MM.1S (cell line): Measurements from ENCODE around the gene MS4A18.

Source experiments
- CTCF ChIP-seq: fragments of 300-600 bp; sonication (generic); IDR thresholded peaks from 2 replicates; pipeline ENCODE4 v1.5.1; 2016; ENCODE audit warnings: antibody characterized with exemption, low read length, mixed read lengths
- EZH2 ChIP-seq: fragments of 300-600 bp; sonication (generic); optimal IDR thresholded peaks from 2 replicates; pipeline ENCODE3; 2017; ENCODE audit warnings: low read depth, mild to moderate bottlenecking, antibody characterized with exemption, low read length, mixed read lengths

- TF ChIP-seq CTCF (no peak), EZH2 (no peak)
Observed at GRCh38 chr11:60777572-60777971, 53.1 kb downstream of the MS4A18 start.
